Naive thymus-derived CD4-positive, alpha-beta T cell (primary cell): ENCODE measurements around the gene LASP1. TPM values are rescaled to one million over a fixed set of nuclear protein-coding genes. Genes with fewer than 3 reads are reported as not detected.

ENCODE experiments used
- ATAC-seq: fragments of 150-1000 bp; cut with Tn5 transposase; 2 replicates; pipeline ENCODE4 v1.10.0; 2021; ENCODE audit warnings: mild to moderate bottlenecking, moderate library complexity
- CTCF ChIA-PET: fragments of 350-600 bp; sonication (Branson Sonifier 250); formaldehyde crosslinking; loops from one replicate; lab custom pipeline; 2021; ENCODE audit warnings: antibody characterized with exemption; lab: Charles Lee
- POLR2A ChIA-PET: fragments of 350-600 bp; sonication (Branson Sonifier 250); formaldehyde crosslinking; loops from one replicate; lab custom pipeline; 2021; ENCODE audit warnings: antibody characterized with exemption, inconsistent platforms; lab: Charles Lee
- DNase-seq, 9 donors: peaks; one replicate each; pipeline versions ENCODE4 v3.0.0 to v3.0.0-alpha.2; 2020 to 2022; ENCODE audit warnings: mixed read lengths in 1 of 9
- H3K27ac ChIP-seq: one replicate; pipeline ENCODE4 v1.7.0; 2013; ENCODE audit warnings: mild to moderate bottlenecking, low read depth, low read length, moderate library complexity
- H3K27me3 ChIP-seq, 2 donors: one replicate each; pipeline ENCODE4 v1.7.0; 2013; ENCODE audit warnings: low read length in 2 of 2, mild to moderate bottlenecking in 2 of 2, moderate library complexity in 2 of 2; ENCODE audit not compliant: control insufficient read depth in 2 of 2, insufficient read depth in 2 of 2
- H3K36me3 ChIP-seq, 3 experiments: 1 replicate in 2 of 3; 2 replicates in 1 of 3; pipeline ENCODE4 v1.7.0; 2013; ENCODE audit warnings: low read length in 3 of 3, mild to moderate bottlenecking in 3 of 3, moderate library complexity in 1 of 3; ENCODE audit not compliant: insufficient read depth in 3 of 3, control insufficient read depth in 2 of 3
- H3K4me1 ChIP-seq, 2 donors: one replicate each; pipeline ENCODE4 v1.7.0; 2013; ENCODE audit warnings: low read length in 2 of 2, mild to moderate bottlenecking in 2 of 2, moderate library complexity in 1 of 2; ENCODE audit not compliant: control insufficient read depth in 2 of 2, insufficient read depth in 2 of 2
- H3K4me3 ChIP-seq: 2 replicates; pipeline ENCODE4 v1.7.0; 2013; ENCODE audit warnings: mild to moderate bottlenecking, low read length
- H3K9me3 ChIP-seq, 3 experiments: 1 replicate in 2 of 3; 2 replicates in 1 of 3; pipeline ENCODE4 v1.7.0; 2013; ENCODE audit warnings: low read length in 3 of 3; ENCODE audit not compliant: control insufficient read depth in 2 of 3
- H3K27ac Mint-ChIP-seq, 9 donors: one replicate each; pipeline ENCODE4 v1.8.0; 2020 to 2022; ENCODE audit warnings: mixed read lengths in 9 of 9, mild to moderate bottlenecking in 8 of 9, moderate library complexity in 5 of 9, inconsistent platforms in 2 of 9
- H3K27me3 Mint-ChIP-seq, 5 donors: one replicate each; pipeline ENCODE4 v1.8.0; 2021 to 2022; ENCODE audit warnings: mixed read lengths in 5 of 5, mild to moderate bottlenecking in 1 of 5
- H3K36me3 Mint-ChIP-seq, 5 donors: one replicate each; pipeline ENCODE4 v1.8.0; 2020 to 2022; ENCODE audit warnings: mixed read lengths in 5 of 5, mild to moderate bottlenecking in 3 of 5, inconsistent platforms in 1 of 5
- H3K4me1 Mint-ChIP-seq, 7 donors: one replicate each; pipeline ENCODE4 v1.8.0; 2020 to 2022; ENCODE audit warnings: mixed read lengths in 7 of 7, mild to moderate bottlenecking in 3 of 7, inconsistent platforms in 1 of 7
- H3K4me3 Mint-ChIP-seq, 10 donors: one replicate each; pipeline ENCODE4 v1.8.0; 2020 to 2022; ENCODE audit warnings: mild to moderate bottlenecking in 10 of 10, mixed read lengths in 10 of 10, moderate library complexity in 6 of 10, inconsistent platforms in 2 of 10
- H3K9me3 Mint-ChIP-seq, 11 donors: one replicate each; pipeline ENCODE4 v1.8.0; 2020 to 2022; ENCODE audit warnings: mixed read lengths in 11 of 11, mild to moderate bottlenecking in 4 of 11, inconsistent platforms in 1 of 11, moderate library complexity in 1 of 11
- intact Hi-C, 2 donors: fragments of 100-400 bp; cut with micrococcal nuclease; formaldehyde crosslinking; loops; one replicate each; pipeline ENCODE4 v1.15.1; 2023
- polyA plus RNA-seq, 2 donors: library from polyadenylated mRNA; unstranded; fragments of 300-500 nt; fragmentation: Illumina TruSeq; gene quantifications; one replicate each; pipeline ENCODE4 v1.2.3, GENCODE V29; 2021
- total RNA-seq, 6 experiments: library from RNA in 5 of 6; stranded (reverse) in 5 of 6; gene quantifications; 1 replicate in 5 of 6; 2 replicates in 1 of 6; pipeline ENCODE4 v1.2.3 and lab custom pipeline; 2021 to 2026

LASP1 gene
- total and polyA plus RNA-seq, 7 experiments from 2014 or later, result 43.4 to 199 (median 104) TPM

GRCh38 chr17:38959508-38959907, 89.7 kb downstream of the LASP1 start:
- peaks cover 10 to 45% (median 30%) of the 10 kb centered on the region in 7 donors for H3K4me1 Mint-ChIP-seq
- Histone ChIP-seq H3K27ac (no peak overlapping the region), H3K36me3 (no peaks in the 10 kb centered on the region), H3K27me3 (no peaks in the 10 kb centered on the region), H3K4me3 (no peak overlapping the region), H3K9me3 (no peaks in the 10 kb centered on the region), H3K4me1 (peaks cover 5 to 41% of the 10 kb centered on the region in 2 donors)
- DNase-seq (no peak), ATAC-seq (no peak)
- intact Hi-C loops, result no loop called here
- H3K9me3 Mint-ChIP-seq, result no peaks in the 10 kb centered on the region
- no peak overlapping the region for H3K4me3 Mint-ChIP-seq
- POLR2A ChIA-PET, result interaction anchor here (0.7 to 2.6 kb wide), 4 partner anchors 60 to 106 kb away, joined by 3 to 12 read pairs (median 6); partner anchors contain the start of genes LASP1 and RPL23
- CTCF ChIA-PET, result interaction anchor here (0.7 to 2.5 kb wide), 2 partner anchors 23 to 285 kb away, joined by 3 to 6 read pairs; no protein-coding TSS in a partner anchor
- no peaks in the 10 kb centered on the region for H3K36me3 Mint-ChIP-seq
- H3K27ac Mint-ChIP-seq, result peak overlapping the region in 6 of 9 donors; percentile 51 to 89 (median 74)
- no peaks in the 10 kb centered on the region for H3K27me3 Mint-ChIP-seq

GRCh38 chr17:38960402-38960801, 90.5 kb downstream of the LASP1 start:
- CTCF ChIA-PET, result interaction anchor here (0.7 to 1.6 kb wide), 2 partner anchors 14 to 22 kb away, joined by 3 to 4 read pairs; no protein-coding TSS in a partner anchor
- DNase-seq (peak in 5 of 9 donors; percentile 21 to 53 (median 41)), ATAC-seq (peak; percentile 63)
- H3K36me3 Mint-ChIP-seq, result no peaks in the 10 kb centered on the region
- peak overlapping the region in 7 of 9 donors; percentile 32 to 89 (median 65) for H3K27ac Mint-ChIP-seq
- peak overlapping the region; percentile 41 for H3K27ac ChIP-seq
- peaks cover 10 to 45% (median 30%) of the 10 kb centered on the region in 7 donors for H3K4me1 Mint-ChIP-seq
- no peaks in the 10 kb centered on the region for H3K9me3 Mint-ChIP-seq
- intact Hi-C loops, result no loop called here
- peak overlapping the region in 6 of 10 donors; percentile 5 to 64 (median 50) for H3K4me3 Mint-ChIP-seq
- H3K9me3 ChIP-seq, result no peaks in the 10 kb centered on the region
- POLR2A ChIA-PET, result interaction anchor here (0.9 to 2.6 kb wide), 6 partner anchors 13 to 107 kb away, joined by 3 to 12 read pairs (median 6); partner anchors contain the start of genes LASP1 and RPL23
- H3K27me3 Mint-ChIP-seq, result no peaks in the 10 kb centered on the region
- H3K27me3 ChIP-seq, result no peaks in the 10 kb centered on the region
- no peak overlapping the region for H3K4me3 ChIP-seq
- H3K36me3 ChIP-seq, result no peaks in the 10 kb centered on the region
- H3K4me1 ChIP-seq, result peaks cover 5 to 41% of the 10 kb centered on the region in 2 donors

- DNase-seq, result no peak
- H3K9me3 Mint-ChIP-seq, result no peaks in the 10 kb centered on the region
- no peaks in the 10 kb centered on the region for H3K27me3 Mint-ChIP-seq
- ATAC-seq, result no peak
- H3K4me1 Mint-ChIP-seq, result peaks cover 10 to 45% (median 30%) of the 10 kb centered on the region in 7 donors
- ChIA-PET CTCF (interaction anchor here (1.6 kb wide), 1 partner anchor 21 kb away, joined by 3 read pairs; no protein-coding TSS in a partner anchor), POLR2A (interaction anchor here (0.6 to 1.1 kb wide), 3 partner anchors 45 to 198 kb away, joined by 3 to 4 read pairs (median 3); no protein-coding TSS in a partner anchor)
- Histone ChIP-seq H3K4me1 (peaks cover 5 to 41% of the 10 kb centered on the region in 2 donors), H3K27ac (no peak overlapping the region), H3K36me3 (no peaks in the 10 kb centered on the region), H3K4me3 (no peak overlapping the region), H3K9me3 (no peaks in the 10 kb centered on the region), H3K27me3 (no peaks in the 10 kb centered on the region)
- H3K27ac Mint-ChIP-seq, result peak overlapping the region in 6 of 9 donors; percentile 4 to 89 (median 42)
- peak overlapping the region in 6 of 10 donors; percentile 12 to 29 (median 22) for H3K4me3 Mint-ChIP-seq
- H3K36me3 Mint-ChIP-seq, result no peaks in the 10 kb centered on the region
- intact Hi-C loops, result no loop called here
These were observed 91.6 kb downstream of the LASP1 start for GRCh38 chr17:38961413-38961812.

GRCh38 chr17:38967290-38967738, 97.5 kb downstream of the LASP1 start, which contains the start of gene FBXO47:
FBXO47 (minus strand) TSS chr17:38967403; CDS start chr17:38963025, 4,378 bp downstream.
- no peaks in the 10 kb centered on the region for H3K36me3 ChIP-seq
- H3K4me1 Mint-ChIP-seq, result peaks cover 11 to 28% (median 15%) of the 10 kb centered on the region in 7 donors

GRCh38 chr17:38969281-38969680, 99.4 kb downstream of the LASP1 start:
- intact Hi-C loops, result loop anchor here in 1 of 2 donors (5.0 kb wide), 1 partner anchor 183 kb away; the partner anchor contains the start of gene PLXDC1
- peaks cover 0 to 6% (median 0%) of the 10 kb centered on the region in 5 donors for H3K27me3 Mint-ChIP-seq
- POLR2A ChIA-PET, result no interaction called here

More at GRCh38 chr17:38967290-38967738, 97.5 kb downstream of the LASP1 start, which contains the start of gene FBXO47:
- DNase-seq, result peak; percentile 38 to 86 (median 77)
- Mint-ChIP-seq H3K27me3 (peaks cover 0 to 2% (median 0%) of the 10 kb centered on the region in 5 donors), H3K36me3 (no peaks in the 10 kb centered on the region), H3K4me3 (peak within 1 kb of the TSS; percentile 55 to 84 (median 81)), H3K9me3 (no peaks in the 10 kb centered on the region), H3K27ac (peak within 1 kb of the TSS; percentile 31 to 96 (median 69))
- ChIA-PET POLR2A (interaction anchor here (0.6 to 1.5 kb wide), 9 partner anchors 11 to 269 kb away, joined by 3 to 9 read pairs (median 5); partner anchors contain the start of genes LASP1, RPL19 and RPL23), CTCF (interaction anchor here (0.9 to 1.5 kb wide), 2 partner anchors 16 to 99 kb away, joined by 3 to 14 read pairs; no protein-coding TSS in a partner anchor)
- Histone ChIP-seq H3K9me3 (no peaks in the 10 kb centered on the region), H3K27me3 (no peaks in the 10 kb centered on the region), H3K4me3 (peak within 1 kb of the TSS; percentile 43), H3K27ac (peak within 1 kb of the TSS; percentile 59), H3K4me1 (peaks cover 0 to 16% of the 10 kb centered on the region in 2 donors)
- ATAC-seq, result peak; percentile 99
- intact Hi-C loops, result loop anchor here in 1 of 2 donors (1.0 to 5.0 kb wide), 5 partner anchors 43 to 215 kb away; partner anchors contain the start of genes CWC25, LASP1, LASP1NB and PLXDC1

DNA sequence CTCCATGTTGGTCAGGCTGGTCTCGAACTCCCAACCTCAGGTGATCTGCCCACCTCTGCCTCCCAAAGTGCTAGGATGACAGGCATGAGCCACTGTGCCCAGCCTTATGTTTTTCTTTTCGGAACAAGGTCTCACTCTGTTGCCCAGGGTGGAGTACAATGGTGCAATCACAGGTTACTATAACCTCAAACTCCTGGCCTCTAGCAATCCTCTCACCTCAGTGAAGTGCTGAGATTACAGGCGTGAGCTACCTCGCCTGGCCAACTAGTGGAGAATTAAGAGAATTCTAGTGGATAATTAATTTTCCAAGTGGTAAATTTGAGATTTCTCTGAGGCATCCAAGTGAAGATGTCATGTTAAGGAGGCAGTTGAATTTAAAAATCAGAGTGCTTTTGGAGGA, 100.3 kb downstream of the LASP1 start:
- Histone ChIP-seq H3K36me3 (no peaks in the 10 kb centered on the region), H3K9me3 (no peaks in the 10 kb centered on the region), H3K27ac (no peak overlapping the region), H3K4me1 (peaks cover 0 to 16% of the 10 kb centered on the region in 2 donors), H3K4me3 (no peak overlapping the region), H3K27me3 (no peaks in the 10 kb centered on the region)
- ChIA-PET POLR2A (no interaction called here), CTCF (interaction anchor here (1.6 kb wide), 1 partner anchor 13 kb away, joined by 6 read pairs; no protein-coding TSS in a partner anchor)
- intact Hi-C loops, result no loop called here
- Mint-ChIP-seq H3K27ac (no peak overlapping the region), H3K9me3 (no peaks in the 10 kb centered on the region), H3K36me3 (no peaks in the 10 kb centered on the region), H3K4me1 (peaks cover 11 to 28% (median 15%) of the 10 kb centered on the region in 7 donors), H3K4me3 (no peak overlapping the region), H3K27me3 (peaks cover 0 to 6% (median 0%) of the 10 kb centered on the region in 5 donors)
- DNase-seq, result no peak
- ATAC-seq, result no peak

More at GRCh38 chr17:38969281-38969680, 99.4 kb downstream of the LASP1 start:
- H3K4me3 Mint-ChIP-seq, result no peak overlapping the region
- H3K36me3 ChIP-seq, result no peaks in the 10 kb centered on the region
- no peaks in the 10 kb centered on the region for H3K9me3 ChIP-seq
- no peak overlapping the region for H3K27ac ChIP-seq
- CTCF ChIA-PET, result interaction anchor here (0.6 to 1.6 kb wide), 3 partner anchors 14 to 303 kb away, joined by 3 to 6 read pairs (median 3); no protein-coding TSS in a partner anchor
- no peak for DNase-seq
- no peaks in the 10 kb centered on the region for H3K27me3 ChIP-seq
- peaks cover 11 to 28% (median 15%) of the 10 kb centered on the region in 7 donors for H3K4me1 Mint-ChIP-seq
- no peak for ATAC-seq
- no peaks in the 10 kb centered on the region for H3K36me3 Mint-ChIP-seq
- H3K4me1 ChIP-seq, result peaks cover 0 to 16% of the 10 kb centered on the region in 2 donors
- peak overlapping the region in 5 of 9 donors; percentile 5 to 50 (median 41) for H3K27ac Mint-ChIP-seq
- H3K4me3 ChIP-seq, result no peak overlapping the region
- no peaks in the 10 kb centered on the region for H3K9me3 Mint-ChIP-seq
